Camera-type eye (tissue), 1 donor: ENCODE measurements around the gene B2M. TPM values are rescaled to one million over a fixed set of nuclear protein-coding genes. Genes with fewer than 3 reads are reported as not detected.

ENCODE experiments used
- total RNA-seq: library from RNA; depleted of rRNA; stranded (reverse); fragments of >200 nt; gene quantifications from one replicate; pipeline ENCODE4 v1.2.3, GENCODE V29; 2014

B2M gene
- total RNA-seq = 1,160 TPM

GRCh38 chr15:44711096-44711742 lies at the start of gene B2M, which contains the start of gene PATL2:
B2M (plus strand) TSS chr15:44711517; CDS start chr15:44711547, 30 bp downstream.
PATL2 (minus strand) TSS chr15:44711323; CDS start chr15:44676490, 34,833 bp downstream.

DNA sequence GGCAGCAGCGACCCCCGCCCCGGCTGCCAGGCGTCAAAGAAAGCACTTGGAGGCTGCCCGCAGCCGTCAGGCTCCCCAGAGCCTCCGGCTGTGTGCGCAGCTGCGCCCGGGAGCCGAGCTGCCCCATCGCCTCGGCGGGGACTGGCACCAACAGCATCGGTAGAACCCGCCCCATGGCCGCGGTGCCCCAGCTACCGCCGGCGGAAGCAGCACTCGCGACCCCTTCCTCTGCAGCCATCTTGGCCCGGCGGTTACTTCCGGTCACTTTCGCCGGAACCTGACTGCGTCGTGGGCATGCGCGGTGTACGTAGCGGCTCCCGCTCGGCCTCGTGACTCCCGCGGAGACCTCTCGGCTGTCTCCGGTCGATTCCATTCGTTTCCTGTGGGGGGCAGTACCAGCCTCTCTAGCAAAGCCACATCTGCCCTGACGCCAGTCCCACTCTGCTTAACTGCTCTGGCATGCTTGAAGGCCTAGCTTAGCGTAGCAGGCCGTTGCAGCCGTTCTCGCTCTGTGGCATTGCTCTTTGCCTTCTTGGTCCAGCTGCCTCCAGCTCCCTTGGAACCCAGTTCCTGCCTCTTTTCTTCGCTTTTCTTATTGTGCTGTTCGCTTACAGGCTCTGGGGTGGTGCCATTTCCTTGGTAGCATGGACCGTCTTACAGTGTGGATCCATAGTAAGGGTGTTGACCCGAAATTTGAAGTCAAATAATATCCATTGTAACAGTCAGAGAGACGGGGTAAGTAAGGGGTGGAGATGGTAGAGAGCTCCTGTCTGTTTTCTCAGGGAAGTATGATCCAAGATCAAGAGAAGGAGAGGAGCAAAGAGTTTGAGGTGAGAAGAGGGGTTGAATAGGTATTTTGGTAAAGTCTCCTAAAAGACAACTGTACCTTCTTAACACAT lies 47.7 kb upstream of the B2M start, which contains the start of gene SPG11:
Gene SPG11 (minus strand): TSS at position 253 of the 899 bp plus-strand sequence. CDS start 15 bp downstream, at position 238.

DNA sequence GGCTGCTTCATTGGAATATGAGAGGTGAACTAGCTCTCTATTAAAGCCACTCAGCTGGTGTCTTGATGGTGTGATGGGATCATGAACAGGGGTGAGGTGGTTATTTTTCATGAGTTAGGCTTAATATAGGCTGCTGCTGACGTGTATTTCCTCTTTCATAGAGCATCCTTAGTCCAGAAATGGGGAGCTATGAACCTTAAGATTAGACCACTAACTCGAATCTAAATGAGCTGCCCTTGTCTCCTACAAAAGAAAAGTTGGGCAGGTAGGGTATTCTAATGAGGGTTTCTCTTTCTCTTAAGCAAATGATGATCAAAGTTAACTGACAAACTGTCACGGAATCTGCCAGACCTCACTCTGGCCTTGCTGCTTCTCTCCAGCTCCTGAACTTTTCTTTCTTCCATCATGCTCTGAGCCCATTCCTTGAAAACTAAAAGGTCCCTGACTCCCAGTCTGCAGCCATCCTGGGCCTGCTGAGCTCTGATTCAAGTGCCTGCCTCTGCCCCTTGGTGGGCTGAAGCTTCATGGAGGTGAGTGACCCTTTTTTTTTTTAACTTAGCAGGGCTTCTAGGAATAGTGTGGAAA lies 25.0 kb downstream of the B2M start, which contains the start of gene TRIM69:
Gene TRIM69 (plus strand): TSS at position 348 of the 585 bp plus-strand sequence. CDS start 177 bp downstream, at position 525.

Other genes starting within 250 kb of the B2M start
- 73.5 TPM for gene EIF3J, start 174.4 kb upstream of the B2M start, total RNA-seq
- gene SPG11, start 47.9 kb upstream of the B2M start, total RNA-seq = 127 TPM
- gene PATL2, start 194 bp upstream of the B2M start, total RNA-seq = 0.49 TPM
- gene TRIM69, start 25.0 kb downstream of the B2M start, total RNA-seq = 29.5 TPM
- not detected for gene TERB2, start 245.2 kb downstream of the B2M start, total RNA-seq